Non-pigmented ciliary epithelial cell (primary cell): ENCODE measurements around the gene KDM4C.
"Not testable (repeated sequence)": the region's sequence is repeated elsewhere in the genome, so short reads cannot be mapped to it uniquely, and the experiment has no call there.

Experiments used
- DNase-seq: peaks from one replicate; pipeline ENCODE4 v3.0.0-alpha.2; 2010; ENCODE audit warnings: low read depth

Gene KDM4C

DNA sequence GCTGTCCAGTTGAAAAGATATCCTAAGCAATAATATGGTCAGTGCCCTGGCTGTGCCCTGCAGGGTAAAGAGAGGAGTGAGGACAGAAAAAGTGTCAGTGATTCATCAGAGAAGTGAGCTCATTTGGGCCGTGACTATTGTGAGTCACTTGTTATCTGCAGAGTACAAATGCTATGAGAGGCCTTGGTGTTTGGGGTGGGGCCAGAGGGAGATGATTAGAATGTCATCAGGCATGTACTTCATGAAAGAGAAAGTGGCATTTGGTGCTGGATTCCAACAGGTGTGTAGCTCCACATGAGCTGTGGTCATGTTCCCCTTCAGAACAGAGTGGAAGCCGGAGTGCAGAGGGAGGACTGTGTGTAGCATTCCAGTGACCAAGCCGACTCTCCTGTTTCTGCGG is 174.1 kb downstream of the KDM4C start:
- peak; percentile 81 for DNase-seq

- DNase-seq: no peak
Measured at GRCh38 chr9:6936103-6936502, 178.3 kb downstream of the KDM4C start.

DNA sequence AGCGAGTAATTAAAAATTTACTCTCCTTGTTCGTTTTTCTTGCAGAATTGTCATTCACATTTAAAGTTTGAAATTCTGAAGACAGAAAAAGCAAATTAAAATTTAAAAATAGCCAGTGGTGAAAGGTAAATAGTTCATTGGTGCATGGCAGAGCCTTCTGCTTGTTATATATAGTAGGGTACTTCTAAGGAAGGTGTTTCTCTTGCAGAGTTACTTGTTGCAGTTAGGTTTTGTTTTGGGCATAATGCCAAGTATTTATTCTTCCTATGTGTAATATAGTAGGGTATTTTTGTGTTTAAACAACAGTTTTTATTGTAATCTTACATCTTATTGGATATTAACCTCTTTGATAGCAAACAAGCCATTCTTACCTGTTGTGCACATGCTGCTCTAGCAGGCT is 179.4 kb downstream of the KDM4C start:
- no peak for DNase-seq

GRCh38 chr9:6938447-6938846 is 180.7 kb downstream of the KDM4C start:
- peak; percentile 82 for DNase-seq

- no peak for DNase-seq
Measured at GRCh38 chr9:6938873-6939272, 181.1 kb downstream of the KDM4C start.

GRCh38 chr9:6941501-6941900 is 183.7 kb downstream of the KDM4C start:
- no peak for DNase-seq

GRCh38 chr9:6942406-6942805 is 184.6 kb downstream of the KDM4C start:
- DNase-seq: no peak

GRCh38 chr9:6943293-6943692 is 185.5 kb downstream of the KDM4C start:
- DNase-seq: no peak

DNA sequence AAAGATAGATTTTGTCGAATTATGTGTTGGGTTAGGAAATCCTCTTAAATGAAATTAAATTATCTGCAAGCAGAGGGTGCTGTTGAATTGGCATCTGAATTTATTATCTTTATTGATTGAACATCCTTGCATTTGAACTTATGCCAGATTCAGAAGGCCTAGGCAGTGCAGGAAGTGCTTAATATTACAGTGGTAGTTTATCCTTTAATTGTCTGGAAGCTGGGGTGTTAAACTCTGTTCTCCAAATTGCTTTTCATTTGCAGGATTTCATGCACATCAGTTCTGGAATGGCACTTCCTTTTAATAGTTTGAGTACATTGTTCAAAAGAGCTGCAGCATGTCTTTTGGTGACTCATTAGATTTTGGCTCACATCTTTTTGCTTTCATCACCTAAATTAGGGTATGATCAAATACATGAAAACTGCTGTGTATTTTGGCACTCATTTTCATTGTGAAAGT is 186.3 kb downstream of the KDM4C start:
- no peak for DNase-seq

GRCh38 chr9:6944896-6945295 is 187.1 kb downstream of the KDM4C start:
- no peak for DNase-seq

DNA sequence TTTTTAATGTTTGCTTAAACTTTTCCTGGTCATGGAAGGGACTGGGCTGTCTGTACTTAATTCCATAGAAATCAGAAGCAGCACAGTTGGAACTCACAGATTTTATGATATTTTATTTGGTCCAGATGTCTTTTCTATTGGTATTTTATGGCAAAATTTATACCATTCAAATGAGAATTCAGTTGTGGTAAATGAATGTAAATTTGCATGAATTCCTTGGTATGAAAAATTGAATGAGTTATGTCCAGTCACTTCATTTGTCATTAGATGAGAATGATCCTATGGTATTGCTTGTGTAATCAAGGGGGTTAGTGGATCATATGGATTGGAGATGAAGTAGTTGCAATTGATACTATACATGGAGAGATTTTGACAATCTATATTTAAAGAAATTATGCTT is 188.0 kb downstream of the KDM4C start:
- no peak for DNase-seq

DNA sequence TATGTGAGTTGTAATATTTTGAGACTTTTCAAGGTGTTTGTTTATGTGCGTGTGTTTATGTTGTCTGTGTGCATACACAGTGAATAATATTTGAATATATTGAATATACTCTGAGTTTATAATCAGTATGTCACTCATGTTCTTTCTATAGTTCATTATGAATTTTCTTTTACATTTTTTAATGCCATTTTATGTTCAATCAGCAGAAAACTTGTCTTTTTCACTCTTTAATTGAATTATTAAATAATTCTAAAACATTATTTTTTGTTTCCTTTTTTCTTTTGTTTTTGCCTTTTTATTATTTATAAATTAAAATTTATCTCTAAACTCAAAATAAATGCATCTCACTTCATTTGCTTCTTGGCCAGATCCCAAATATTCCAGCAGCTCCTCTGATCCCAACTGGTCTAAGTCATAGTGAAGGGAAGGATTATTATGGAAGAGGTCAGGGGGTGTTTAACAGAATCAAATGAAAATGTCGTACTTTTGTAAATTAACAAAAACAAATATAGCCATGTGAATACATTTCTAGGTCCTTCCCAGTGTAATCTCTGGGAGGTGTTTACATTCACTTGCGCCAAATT is 188.9 kb downstream of the KDM4C start:
- DNase-seq: no peak

DNA sequence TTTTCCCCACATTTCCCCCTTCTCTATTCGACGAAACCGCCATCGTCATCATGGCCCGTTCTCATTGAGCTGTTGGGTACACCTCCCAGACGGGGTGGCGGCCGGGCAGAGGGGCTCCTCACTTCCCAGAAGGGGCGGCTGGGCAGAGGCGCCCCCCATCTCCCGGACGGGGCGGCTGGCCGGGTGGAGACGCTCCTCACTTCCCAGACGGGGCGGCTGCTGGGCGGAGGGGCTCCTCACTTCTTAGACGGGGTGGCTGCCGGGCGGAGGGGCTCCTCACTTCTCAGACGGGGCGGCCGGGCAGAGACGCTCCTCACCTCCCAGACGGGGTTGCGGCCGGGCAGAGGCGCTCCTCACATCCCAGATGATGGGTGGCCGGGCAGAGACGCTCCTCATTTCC is 191.1 kb downstream of the KDM4C start:
- not testable (repeated sequence) for DNase-seq

DNA sequence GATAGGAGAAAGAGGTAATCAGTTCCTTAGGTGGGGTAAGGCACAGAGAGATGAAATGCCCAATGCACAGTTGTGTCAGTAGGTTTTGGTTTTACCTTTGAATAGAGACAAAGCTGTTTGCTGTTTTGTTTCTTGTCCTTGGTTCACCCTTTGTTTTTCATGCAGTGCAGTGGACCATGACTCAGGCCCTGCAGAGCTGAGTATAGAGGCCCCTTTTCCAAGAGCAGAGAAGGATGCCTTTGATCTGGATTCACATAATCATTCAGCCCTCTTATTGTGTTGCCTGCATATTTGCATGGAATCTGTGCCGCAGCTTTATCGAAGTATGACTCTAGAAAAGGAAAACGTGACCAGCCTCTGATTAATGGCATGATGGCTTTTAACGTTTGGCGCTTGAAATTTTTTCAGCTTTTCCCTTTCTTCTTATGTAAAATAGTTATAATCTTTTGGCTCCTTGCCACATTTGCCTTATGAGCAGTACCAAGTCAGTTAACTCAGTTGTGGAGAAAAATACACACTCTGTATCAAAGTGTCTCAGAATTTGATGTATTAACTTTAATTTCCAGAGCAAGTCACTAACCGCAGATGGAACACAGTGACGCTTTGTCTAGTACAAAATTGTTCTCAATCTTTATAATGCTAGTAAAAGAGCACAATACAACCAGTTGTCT is 197.6 kb downstream of the KDM4C start:
- no peak for DNase-seq

DNA sequence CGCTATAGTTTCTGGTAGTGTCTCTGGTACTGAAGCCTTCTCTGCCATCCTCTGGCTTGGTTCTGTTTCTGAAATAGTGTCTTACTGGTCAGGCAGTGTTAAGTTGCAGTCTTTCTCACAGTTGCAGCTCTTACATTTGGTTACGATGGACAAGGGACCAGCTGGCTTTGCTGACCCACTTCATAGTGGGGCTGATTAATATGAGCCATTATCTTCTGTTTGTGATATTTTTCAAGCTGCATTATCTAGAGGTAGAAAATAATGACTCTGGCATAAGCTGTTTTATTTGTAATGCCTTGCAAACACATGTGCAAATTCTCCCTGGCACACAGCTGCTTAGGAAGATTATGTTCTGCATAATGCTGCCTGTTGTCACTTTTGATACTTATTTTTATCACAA is 199.1 kb downstream of the KDM4C start:
- DNase-seq: no peak

GRCh38 chr9:6959270-6960000 is 201.7 kb downstream of the KDM4C start:
- no peak for DNase-seq

- no peak for DNase-seq
Measured at GRCh38 chr9:6960777-6961176, 203.0 kb downstream of the KDM4C start.

- no peak for DNase-seq
Measured at GRCh38 chr9:6961845-6962522, 204.2 kb downstream of the KDM4C start.

- no peak for DNase-seq
Measured at GRCh38 chr9:6965566-6965965, 207.8 kb downstream of the KDM4C start.

DNA sequence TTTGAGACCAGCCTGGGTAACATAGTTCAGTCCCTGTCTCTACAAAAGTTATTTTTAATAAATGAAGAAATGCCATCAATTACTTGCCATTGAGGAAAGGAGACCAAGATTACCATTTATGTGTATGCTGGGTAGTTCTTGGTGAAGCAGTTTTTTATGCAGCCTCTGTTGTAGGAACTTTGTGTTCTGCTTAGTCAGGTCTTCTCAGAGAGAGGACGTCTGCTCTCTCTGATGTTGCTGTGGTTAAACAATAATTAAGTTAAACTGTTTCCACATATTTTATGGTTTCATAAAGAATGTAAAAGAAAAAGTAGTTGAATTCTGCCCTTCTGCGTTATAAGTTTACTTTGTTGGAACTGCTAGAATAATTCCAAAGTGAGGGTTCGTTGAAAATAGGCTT is 210.5 kb downstream of the KDM4C start:
- peak; percentile 17 for DNase-seq

GRCh38 chr9:6969805-6970204 is 212.0 kb downstream of the KDM4C start:
- DNase-seq: no peak

DNA sequence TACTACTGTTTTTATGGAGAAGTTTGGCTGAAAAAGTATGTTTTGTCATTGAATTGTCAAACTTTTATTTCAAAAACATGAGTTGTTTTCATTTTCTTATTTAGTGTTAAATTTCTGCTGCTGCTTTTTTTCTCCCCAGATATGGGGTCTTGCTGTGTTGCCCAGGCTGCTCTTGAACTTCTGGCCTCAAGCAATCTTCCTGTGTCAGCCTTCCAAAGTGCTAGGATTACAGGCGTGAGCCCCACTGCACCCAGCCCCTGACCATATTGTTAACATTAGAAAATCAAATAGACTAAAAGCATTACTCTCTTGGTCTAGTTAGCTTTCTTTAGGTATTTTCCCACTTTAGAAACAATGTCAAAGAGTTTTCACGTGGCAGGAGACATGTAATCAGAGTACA is 215.3 kb downstream of the KDM4C start:
- DNase-seq: no peak

- no peak for DNase-seq
Measured at GRCh38 chr9:6973762-6974161, 216.0 kb downstream of the KDM4C start.
